Fibroblast of lung (primary cell): Measurements from ENCODE around the gene FGF16.

Experiments used
- CTCF ChIP-seq, 2 donors: IDR thresholded peaks in 1 of 2; conservative IDR thresholded peaks in 1 of 2; 1 replicate in 1 of 2; 2 replicates in 1 of 2; pipeline ENCODE4 v1.5.1; 2011 to 2012; ENCODE audit warnings: low read length in 2 of 2, control low read depth in 1 of 2, inconsistent platforms in 1 of 2, low read depth in 1 of 2, mild to moderate bottlenecking in 1 of 2
- EZH2 ChIP-seq: IDR thresholded peaks from 2 replicates; pipeline ENCODE4 v1.5.1; 2012; ENCODE audit warnings: low read length, control low read depth, mild to moderate bottlenecking; ENCODE audit errors: missing control alignments

DNA sequence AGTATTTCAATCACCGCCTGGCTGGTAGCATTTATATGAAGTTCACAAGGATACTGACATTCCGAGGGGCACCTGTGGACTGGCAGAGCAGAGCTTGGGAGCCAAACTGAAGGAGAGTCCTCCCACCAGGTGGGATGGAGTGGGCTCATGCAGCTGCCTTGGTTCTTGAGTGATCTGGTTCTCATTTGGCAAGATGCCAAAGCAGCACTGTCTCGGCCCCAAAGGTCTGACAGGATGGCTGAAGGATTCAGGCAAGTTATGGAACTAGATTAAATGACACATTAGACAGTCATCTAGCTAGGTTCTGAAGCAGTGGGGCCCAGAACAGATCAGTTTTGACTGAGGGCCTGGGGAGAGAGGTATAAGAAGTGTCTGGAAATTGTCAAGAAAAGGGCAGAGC lies 3.2 kb downstream of the FGF16 start:
- TF ChIP-seq CTCF (conservative IDR thresholded peaks at IDR 0.05 in 1 of 2, IDR thresholded peaks at IDR 0.05 in 1 of 2; ENCODE audit: low read depth in 1 of 2, low read length in 2 of 2), result no peak
- TF ChIP-seq EZH2, result no peak
